Right ventricle myocardium inferior (tissue), 1 donor: ENCODE measurements around the gene TBC1D22A. TPM values are rescaled to one million over a fixed set of nuclear protein-coding genes. Genes with fewer than 3 reads are reported as not detected.
A peak's percentile ranks its signal among the peaks of the same experiment; 100 is the strongest.
"Not testable (repeated sequence)": the region's sequence is repeated elsewhere in the genome, so short reads cannot be mapped to it uniquely, and the experiment has no call there.

Experiments
- ATAC-seq: fragments of 200-7000 bp; cut with Tn5 transposase; one replicate; pipeline ENCODE4 v1.9.1; 2020; ENCODE audit warnings: mild to moderate bottlenecking, moderate library complexity
- DNase-seq: peaks from one replicate; pipeline ENCODE4 v3.0.0; 2021; ENCODE audit errors: missing footprints
- intact Hi-C: fragments of 100-400 bp; cut with DNase I; formaldehyde crosslinking; loops from one replicate; pipeline ENCODE4 v1.11.0; 2022
- total RNA-seq: library from RNA; stranded (reverse); fragmentation: NEBNext Ultra II Directional; extraction: Animal tissue kit (Norgen Biotek cat#: 25700); gene quantifications from one replicate; pipeline ENCODE4 v1.2.1, GENCODE V29; 2021
- donor health status: DM: no; HTN: yes; CAD: no; lungs with severe emphysema.

TBC1D22A gene
- total RNA-seq, 1 donor from 2014 or later = 14.6 TPM

- DNase-seq = no peak
- peak; percentile 13 for ATAC-seq
- intact Hi-C loops = no loop called here
Measured at GRCh38 chr22:46815896-46816731, 53.7 kb downstream of the TBC1D22A start.

GRCh38 chr22:46817390-46817789, 54.9 kb downstream of the TBC1D22A start:
- DNase-seq, ATAC-seq, intact Hi-C loops: not testable (repeated sequence)

- no peak for DNase-seq
- intact Hi-C loops = no loop called here
- ATAC-seq = no peak
Measured at GRCh38 chr22:46823248-46823647, 60.8 kb downstream of the TBC1D22A start.

DNA sequence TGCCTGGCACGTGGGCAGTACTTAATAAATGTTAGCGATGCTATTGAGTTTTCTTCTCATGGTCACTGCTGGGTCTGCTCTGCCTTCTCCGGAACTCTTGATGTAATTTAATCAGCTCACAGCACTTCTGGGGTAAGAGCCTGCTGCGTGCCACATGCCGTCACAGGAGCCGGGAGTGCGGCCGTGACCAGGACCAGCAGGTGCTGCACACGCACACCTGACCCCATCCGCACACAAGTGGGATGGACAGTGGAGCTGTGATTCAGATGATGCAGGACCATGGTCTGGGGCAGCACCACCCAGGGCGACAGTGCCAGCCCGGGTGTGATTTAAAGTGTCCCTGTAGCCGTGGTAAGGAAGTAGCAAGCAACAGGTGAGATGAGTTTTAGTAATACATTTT, 61.2 kb downstream of the TBC1D22A start:
- intact Hi-C loops = no loop called here
- no peak for ATAC-seq
- no peak for DNase-seq

GRCh38 chr22:46824344-46824909, 62.0 kb downstream of the TBC1D22A start:
- intact Hi-C loops = no loop called here

DNA sequence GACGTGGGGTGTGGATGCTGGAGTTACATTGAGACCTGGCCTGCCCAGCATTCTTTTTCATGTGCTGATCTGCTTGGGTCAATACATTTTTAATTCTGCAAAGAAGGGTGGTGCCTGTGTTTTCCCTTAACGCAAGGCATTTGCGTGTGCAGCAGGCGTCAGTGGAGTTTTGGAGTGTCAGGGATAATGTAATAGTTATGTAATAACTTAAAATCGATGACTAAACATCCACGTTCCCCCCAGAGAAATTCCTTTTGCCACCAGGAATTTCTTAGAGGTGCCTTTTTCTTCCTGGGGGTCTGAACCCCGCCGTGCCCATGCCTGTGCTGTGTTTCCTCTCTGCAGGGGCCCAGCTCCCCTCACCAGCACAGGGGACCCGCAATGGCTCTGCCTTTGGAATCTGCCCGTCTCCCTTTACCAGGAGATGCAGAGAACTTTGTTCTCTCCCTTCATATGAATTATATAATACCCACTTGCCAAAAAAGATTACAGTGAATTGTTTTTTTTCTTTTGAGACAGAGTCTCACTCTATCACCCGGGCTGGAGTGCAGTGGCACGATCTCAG, 62.6 kb downstream of the TBC1D22A start:
- intact Hi-C loops = no loop called here
- DNase-seq = no peak
- no peak for ATAC-seq

More at GRCh38 chr22:46824344-46824909, 62.0 kb downstream of the TBC1D22A start:
- ATAC-seq = no peak
- DNase-seq = no peak

DNA sequence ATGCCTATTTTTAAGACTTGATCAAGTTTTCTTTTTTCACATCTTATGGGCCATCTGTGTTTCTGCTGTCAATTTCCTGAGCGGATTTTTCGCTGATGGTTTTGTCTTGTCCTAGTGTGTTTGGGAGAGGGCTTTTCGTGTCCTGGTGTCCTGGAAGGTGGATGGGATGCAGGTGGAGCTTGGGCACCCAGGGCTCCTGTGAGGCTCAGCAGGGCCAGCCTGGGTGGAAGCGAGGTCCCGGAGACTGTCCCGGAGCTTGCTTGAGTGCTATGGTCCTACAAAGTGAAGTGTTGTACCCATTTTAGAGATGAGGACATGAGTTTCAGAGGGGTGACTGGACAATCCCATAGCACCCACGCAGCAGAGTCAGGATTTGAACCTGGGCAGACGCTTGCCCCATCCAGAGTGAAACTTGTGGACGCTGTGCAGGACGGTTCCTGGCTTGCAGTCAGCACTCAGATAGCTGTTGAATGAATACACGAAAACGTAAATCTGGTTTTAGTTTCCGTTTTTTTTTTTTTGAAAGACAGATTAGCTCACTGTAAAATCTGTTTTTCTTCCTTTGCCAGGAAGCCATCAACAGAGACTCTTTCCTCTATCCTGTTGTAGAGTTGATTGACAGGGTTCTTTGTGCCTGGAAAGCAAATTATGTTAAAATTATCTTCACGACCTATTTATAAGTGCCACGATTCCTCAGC, 64.1 kb downstream of the TBC1D22A start:
- no peak for ATAC-seq
- no peak for DNase-seq
- intact Hi-C loops = no loop called here

GRCh38 chr22:46827136-46827780, 64.8 kb downstream of the TBC1D22A start:
- DNase-seq (no peak), ATAC-seq (no peak)
- intact Hi-C loops = no loop called here

GRCh38 chr22:46827781-46828180, 65.3 kb downstream of the TBC1D22A start:
- intact Hi-C loops = no loop called here
- no peak for ATAC-seq
- no peak for DNase-seq

- ATAC-seq (no peak), DNase-seq (no peak)
- intact Hi-C loops = no loop called here
Measured at GRCh38 chr22:46828323-46828900, 66.0 kb downstream of the TBC1D22A start.

DNA sequence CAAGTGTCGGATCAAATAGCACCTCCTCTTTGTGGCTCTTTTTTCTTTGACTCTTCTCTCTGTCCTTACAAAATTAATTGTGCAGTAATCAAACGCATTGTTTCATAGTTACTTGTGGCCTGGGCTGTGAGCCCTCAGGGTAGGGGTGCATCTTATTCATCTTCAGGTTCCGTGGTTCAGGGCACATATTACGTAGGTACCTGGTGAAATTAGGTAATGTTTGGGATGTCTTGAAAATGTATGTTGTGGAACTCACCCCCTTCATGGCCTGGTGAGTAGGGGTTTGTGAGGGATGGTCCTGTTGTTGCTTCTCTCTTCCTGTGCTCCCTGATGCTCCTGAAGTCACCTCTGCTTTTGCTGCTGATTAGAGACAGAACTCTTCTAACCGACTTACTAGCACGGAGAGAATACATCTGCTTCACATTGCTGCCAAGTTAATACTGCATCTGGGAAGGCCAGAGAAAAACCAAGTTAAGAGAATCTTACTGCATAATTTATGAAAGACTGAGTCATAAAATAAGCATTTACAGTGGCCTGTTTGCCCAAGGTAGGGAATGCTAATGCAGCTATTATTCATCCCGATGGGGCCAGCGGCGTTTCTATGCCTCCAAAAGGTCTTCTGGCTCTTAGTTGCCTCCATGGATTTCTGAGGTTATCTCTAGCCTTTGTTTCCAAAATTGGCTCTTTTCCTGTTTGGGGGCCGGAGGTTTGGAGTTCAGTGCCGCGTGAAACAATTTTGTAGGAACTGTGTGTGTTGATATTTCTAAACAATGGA, 66.9 kb downstream of the TBC1D22A start:
- ATAC-seq = no peak
- intact Hi-C loops = no loop called here
- DNase-seq = no peak

DNA sequence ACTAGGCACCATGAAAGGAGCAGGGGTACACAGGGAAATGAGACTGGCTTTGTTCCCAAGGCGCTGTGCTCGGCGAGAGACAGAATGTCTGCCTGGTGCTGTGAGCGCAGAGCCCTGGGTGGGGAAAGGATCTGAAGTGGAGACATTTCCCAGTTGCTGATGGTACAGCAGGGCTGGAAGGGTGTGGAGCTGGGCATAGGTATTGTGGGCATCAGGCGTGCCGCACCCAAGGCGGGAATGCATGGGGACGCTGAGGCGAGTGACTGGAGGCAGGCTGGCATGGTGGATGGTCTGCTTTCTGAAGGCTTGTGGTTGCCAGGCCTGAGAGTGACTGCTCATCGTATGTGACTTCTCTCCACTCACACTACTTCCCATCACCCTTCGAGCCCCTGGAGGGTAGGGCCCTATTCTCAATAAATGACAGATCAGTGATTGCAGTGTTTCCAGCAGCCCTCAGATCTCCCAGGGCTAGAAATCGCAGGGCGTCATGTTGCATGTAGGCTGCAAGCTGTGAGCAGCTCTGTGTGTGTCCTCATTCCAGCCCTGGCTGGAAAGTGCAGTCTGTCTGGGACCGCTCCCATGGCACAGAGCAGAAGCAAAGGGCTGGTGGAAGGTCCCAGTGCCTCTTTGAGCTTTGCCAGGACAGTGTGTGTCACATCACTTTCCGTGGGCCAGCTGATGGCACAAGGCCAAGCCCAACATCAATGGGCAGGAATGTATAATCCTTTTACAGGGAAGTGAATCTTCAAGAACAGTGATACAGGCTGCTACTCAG, 67.7 kb downstream of the TBC1D22A start:
- intact Hi-C loops = no loop called here
- peak; percentile 65 for ATAC-seq
- DNase-seq = peak; percentile 76

GRCh38 chr22:46830841-46831240, 68.4 kb downstream of the TBC1D22A start:
- intact Hi-C loops = no loop called here
- DNase-seq (no peak), ATAC-seq (no peak)

DNA sequence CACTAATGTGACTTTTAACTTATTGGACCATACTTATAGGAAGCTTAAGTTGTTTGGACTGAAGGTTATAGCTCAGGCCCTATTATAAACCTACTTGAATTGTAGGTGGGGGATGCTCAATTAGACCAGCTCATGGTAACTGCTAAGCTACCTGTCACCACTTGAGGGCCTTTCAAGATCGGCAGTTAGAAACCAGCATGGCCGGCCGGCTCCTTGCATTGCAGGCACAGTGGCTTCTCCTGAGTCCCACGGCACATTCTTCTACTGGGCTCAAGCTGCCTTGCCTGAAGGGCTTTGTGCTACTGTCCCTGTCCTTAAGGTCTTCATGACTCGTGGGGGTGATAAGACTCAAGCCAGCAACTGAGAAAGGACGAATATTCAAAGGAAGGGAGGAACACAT, 70.8 kb downstream of the TBC1D22A start:
- ATAC-seq (no peak), DNase-seq (no peak)
- intact Hi-C loops = no loop called here

DNA sequence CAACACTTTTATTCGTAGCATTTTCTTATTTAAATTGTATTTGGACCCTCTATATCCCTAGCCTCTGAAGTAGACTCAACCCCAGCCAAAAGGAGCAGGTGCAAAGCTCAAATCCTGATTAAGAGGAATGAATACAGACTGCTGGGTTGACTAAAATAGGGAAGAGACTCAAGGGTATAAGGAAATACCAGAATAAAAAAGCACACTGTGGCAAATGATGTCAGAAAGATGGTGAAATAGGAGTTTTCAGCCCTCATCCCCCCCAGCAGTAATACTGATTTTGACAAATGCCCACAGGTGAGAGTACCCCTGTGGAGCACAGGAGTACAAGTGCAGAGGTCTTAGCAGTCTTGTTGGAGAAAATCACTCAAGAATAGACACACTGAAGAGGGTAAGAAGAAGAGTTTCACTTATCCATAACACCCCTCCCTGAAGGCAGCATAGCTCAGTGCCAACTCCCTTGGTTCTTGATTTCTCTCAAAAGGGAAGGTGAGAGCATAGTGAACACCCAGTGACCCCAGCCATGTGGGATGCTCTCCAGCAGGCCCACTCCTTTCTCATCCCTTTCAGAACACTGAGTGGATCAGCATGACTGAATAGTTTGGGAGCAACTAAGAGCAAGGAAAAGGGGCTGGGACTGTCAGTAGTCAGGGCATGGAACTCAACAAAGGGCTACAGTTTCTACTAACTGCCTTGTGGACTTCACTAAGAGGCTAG, 71.7 kb downstream of the TBC1D22A start:
- DNase-seq (no peak), ATAC-seq (no peak)
- intact Hi-C loops = no loop called here

DNA sequence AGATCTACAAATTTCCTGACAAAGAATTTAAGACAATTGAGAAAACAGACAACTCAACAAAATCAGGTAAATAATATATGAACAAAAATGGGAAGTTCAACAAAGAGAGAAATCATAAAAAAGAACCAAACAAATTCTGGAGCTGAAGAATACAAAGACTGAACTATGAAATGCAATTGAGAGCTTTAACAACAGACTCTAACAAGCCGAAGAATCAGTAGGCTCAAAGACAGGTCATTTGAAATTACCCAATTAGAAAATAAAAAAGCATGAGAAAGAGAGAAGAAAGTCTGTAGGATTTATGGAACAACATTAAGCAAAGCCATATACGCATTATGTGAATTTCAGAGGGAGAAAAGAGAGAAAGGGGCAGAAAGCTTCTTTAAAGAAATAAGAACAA, 72.8 kb downstream of the TBC1D22A start:
- ATAC-seq (no peak), DNase-seq (no peak)
- intact Hi-C loops = no loop called here

GRCh38 chr22:46835693-46836092, 73.2 kb downstream of the TBC1D22A start:
- intact Hi-C loops = no loop called here
- DNase-seq (no peak), ATAC-seq (no peak)
